Measurements from ENCODE around the gene GAK. TPM values are rescaled to one million over a fixed set of nuclear protein-coding genes. Genes with fewer than 3 reads are reported as not detected.

GAK gene
- total RNA-seq, 4 donors from 2014 or later = 230 to 882 (median 305) TPM

- no peaks in the 10 kb centered on the region for H3K27me3 ChIP-seq
- peak overlapping the region; percentile 78 to 83 (median 82) for H3K27ac ChIP-seq
- WGBS, 2 donors (ENCODE audit: low coverage in 1 of 2) = 86% methylated on average over 32 of the region's 54 CpGs; no CpG with 5 or more reads in 1 of the 2 donors
- H3K4me1 ChIP-seq = peaks cover 0 to 24% (median 9%) of the 10 kb centered on the region in 4 donors
- peak overlapping the region in 3 of 4 donors; percentile 6 to 37 (median 14) for H3K4me3 ChIP-seq
- H3K9me3 ChIP-seq = no peaks in the 10 kb centered on the region
- intact Hi-C loops (cut with DNase I; ENCODE audit: low total_unique reads) (no loop called here), in situ Hi-C loops (cut with MboI; ENCODE audit: low pct_ligation_motif_present in 1 of 4, low pct_unique_long_range_greater_than_20kb in 1 of 4, low sequenced_read_pairs in 3 of 4) (no loop called here)
- TF ChIP-seq EP300 (IDR thresholded peaks at IDR 0.05; ENCODE audit: low read depth) = no peak
- no peak for TF ChIP-seq CTCF (IDR thresholded peaks at IDR 0.05)
- TF ChIP-seq POLR2A (IDR thresholded peaks at IDR 0.05) = peak; percentile 19
- peak; percentile 7 to 69 (median 64) for TF ChIP-seq POLR2AphosphoS5 (IDR thresholded peaks at IDR 0.05)
- peaks cover 0 to 8% (median 0%) of the 10 kb centered on the region in 4 donors for H3K36me3 ChIP-seq
- peak; percentile 85 for DNase-seq
Observed at GRCh38 chr4:962231-963208, 30.4 kb upstream of the GAK start.

GRCh38 chr4:961351-962230 is 29.5 kb upstream of the GAK start:
- WGBS, 2 donors (ENCODE audit: low coverage in 1 of 2) = 64% methylated on average over 38 of the region's 52 CpGs; no CpG with 5 or more reads in 1 of the 2 donors
- Histone ChIP-seq H3K27me3 (no peaks in the 10 kb centered on the region), H3K4me1 (peaks cover 0 to 24% (median 8%) of the 10 kb centered on the region in 4 donors), H3K27ac (peak overlapping the region; percentile 78 to 83 (median 82)), H3K36me3 (peaks cover 0 to 5% (median 0%) of the 10 kb centered on the region in 4 donors), H3K9me3 (no peaks in the 10 kb centered on the region), H3K4me3 (peak overlapping the region in 2 of 4 donors; percentile 14 to 37)
- peak; percentile 78 for DNase-seq
- in situ Hi-C loops (cut with MboI; ENCODE audit: low pct_ligation_motif_present in 1 of 4, low pct_unique_long_range_greater_than_20kb in 1 of 4, low sequenced_read_pairs in 3 of 4) (no loop called here), intact Hi-C loops (cut with DNase I; ENCODE audit: low total_unique reads) (no loop called here)
- peak in 2 of 3 donors; percentile 33 to 36 for TF ChIP-seq POLR2AphosphoS5 (IDR thresholded peaks at IDR 0.05)
- TF ChIP-seq EP300 (IDR thresholded peaks at IDR 0.05; ENCODE audit: low read depth) = no peak
- no peak for TF ChIP-seq CTCF (IDR thresholded peaks at IDR 0.05)
- no peak for TF ChIP-seq POLR2A (IDR thresholded peaks at IDR 0.05)

- WGBS, 2 donors (ENCODE audit: low coverage in 1 of 2) = 83% methylated on average over 26 of the region's 35 CpGs; no CpG with 5 or more reads in 1 of the 2 donors
Observed at GRCh38 chr4:960636-961350, 28.7 kb upstream of the GAK start.

More at GRCh38 chr4:960636-961350, 28.7 kb upstream of the GAK start:
- peaks cover 0 to 24% (median 8%) of the 10 kb centered on the region in 4 donors for H3K4me1 ChIP-seq
- no peak overlapping the region for H3K4me3 ChIP-seq
- intact Hi-C loops (cut with DNase I; ENCODE audit: low total_unique reads) (no loop called here), in situ Hi-C loops (cut with MboI; ENCODE audit: low pct_ligation_motif_present in 1 of 4, low pct_unique_long_range_greater_than_20kb in 1 of 4, low sequenced_read_pairs in 3 of 4) (no loop called here)
- no peaks in the 10 kb centered on the region for H3K36me3 ChIP-seq
- no peak for DNase-seq
- H3K9me3 ChIP-seq = no peaks in the 10 kb centered on the region
- TF ChIP-seq POLR2A (IDR thresholded peaks at IDR 0.05) (no peak), EP300 (IDR thresholded peaks at IDR 0.05; ENCODE audit: low read depth) (no peak), CTCF (IDR thresholded peaks at IDR 0.05) (no peak), POLR2AphosphoS5 (IDR thresholded peaks at IDR 0.05) (no peak)
- H3K27ac ChIP-seq = peak overlapping the region in 2 of 4 donors; percentile 34 to 83
- no peaks in the 10 kb centered on the region for H3K27me3 ChIP-seq

All from transverse colon (tissue), 4 donors.